ENCODE results near the gene SP6.
A peak's percentile ranks its signal among the peaks of the same experiment; 100 is the strongest.

Gene SP6

DNA sequence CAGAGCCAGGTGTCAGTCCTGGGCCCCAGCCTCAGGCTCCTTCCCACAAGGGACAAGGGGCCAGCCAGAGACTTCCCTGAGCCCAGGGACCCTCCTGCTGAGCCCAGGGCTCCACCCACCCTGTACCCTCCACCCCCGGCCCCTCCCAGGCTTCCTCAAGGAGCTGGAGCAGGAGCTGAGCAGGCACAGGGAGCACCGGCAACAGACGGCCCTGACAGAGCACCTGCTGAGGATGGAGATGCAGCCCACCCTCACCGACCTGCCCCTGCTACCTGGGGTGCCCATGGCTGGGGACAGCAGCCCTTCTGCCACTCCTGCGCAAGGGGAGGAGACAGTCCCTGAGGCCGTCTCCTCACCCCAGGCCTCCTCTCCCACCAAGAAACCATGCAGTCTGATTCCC lies 14.4 kb downstream of the SP6 start:
- DNase-seq (ENCODE audit: low spot score) (no peak), FAIRE-seq (no peak)

DNA sequence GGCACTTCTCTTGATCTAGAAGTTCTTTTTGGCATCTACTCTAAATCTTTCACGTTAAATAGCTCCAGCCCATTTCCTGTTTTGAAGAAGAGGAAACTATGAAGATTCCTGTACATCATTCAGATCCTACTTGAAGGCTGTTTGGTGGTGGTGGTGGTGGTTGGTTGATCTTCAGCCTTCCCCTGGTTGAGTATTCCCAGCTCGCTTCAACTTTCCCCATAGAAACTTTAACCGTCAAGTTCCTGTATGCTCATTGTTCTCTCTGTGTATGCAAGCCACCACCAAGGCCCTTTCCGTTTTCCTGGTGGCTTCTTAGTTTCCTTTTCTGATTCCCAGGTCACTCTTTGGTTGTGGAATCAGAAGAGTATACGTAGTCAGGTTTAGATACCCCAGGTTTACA lies 16.2 kb downstream of the SP6 start:
- no peak for FAIRE-seq
- DNase-seq (ENCODE audit: low spot score), result no peak

DNA sequence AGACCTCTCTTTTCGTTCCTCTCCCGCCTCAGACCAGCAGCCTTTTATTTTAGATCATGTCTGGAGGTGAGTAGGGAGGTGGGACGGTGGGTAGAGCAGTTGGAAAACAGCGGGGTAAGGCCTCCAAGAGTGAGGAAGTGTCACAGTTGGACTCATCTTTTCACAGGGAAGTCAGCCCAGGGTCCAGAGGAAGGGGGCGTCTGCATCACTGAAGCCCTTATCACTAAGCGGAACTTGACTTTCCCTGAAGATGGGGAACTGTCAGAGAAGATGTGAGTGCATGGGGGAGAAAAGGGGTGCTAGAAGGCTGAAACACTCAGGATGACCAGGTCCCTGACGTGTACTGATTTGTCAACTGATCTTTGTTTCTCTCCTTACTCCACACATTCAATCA lies 19.0 kb downstream of the SP6 start:
- DNase-seq (ENCODE audit: low spot score), result no peak

DNA sequence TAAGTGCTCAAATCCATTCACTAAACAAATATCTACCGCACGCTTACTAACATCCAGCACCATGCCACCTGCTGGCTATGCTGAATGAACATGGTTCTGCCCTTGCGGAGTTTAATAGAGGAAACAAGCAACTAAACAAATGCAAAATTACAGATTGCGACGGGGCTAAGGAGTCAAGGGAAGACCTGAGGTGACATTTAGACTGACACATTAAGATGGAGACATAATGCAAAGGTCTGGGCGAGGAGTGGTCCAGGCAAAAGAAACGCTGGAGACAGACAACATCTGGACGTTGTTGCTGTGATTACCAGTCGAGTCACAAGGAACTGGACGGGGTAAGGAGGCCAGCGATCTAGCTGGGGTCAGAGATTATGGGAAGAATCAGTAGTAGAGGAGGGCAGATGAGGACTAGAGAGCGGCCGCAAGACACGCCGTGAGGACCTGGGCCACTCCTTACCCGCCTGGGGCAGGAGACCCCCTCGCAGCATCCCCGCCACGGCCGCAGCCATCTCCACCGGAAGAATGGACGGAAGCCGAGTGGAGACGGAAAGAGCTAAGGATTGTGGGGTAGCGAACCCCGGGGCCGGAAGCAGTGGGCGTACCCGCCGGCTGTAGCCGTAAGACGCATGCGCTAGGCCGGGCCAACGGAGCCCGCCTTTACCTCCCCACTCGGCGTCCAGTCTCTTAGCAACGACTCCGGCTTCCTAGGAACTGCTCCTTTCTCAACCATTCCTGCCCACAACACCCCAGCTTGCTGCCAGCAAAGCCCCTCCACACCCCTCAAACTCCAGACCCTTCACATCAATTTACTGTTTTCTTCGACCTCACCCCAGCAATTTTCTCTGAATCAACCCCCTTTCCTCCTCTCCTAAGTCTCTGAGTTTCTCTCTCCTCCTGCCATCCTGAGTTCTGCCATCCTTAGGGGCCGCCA lies 19.7 kb downstream of the SP6 start, which contains the start of the genes LRRC46 and MRPL10:
LRRC46 (plus strand) TSS at position 668 of the 931 bp plus-strand sequence. CDS start 320 bp downstream, outside the sequence.
MRPL10 (minus strand) TSS at position 539 of the 931 bp plus-strand sequence; CDS start at position 509, 30 bp downstream.
- DNase-seq (ENCODE audit: low spot score) (peak; percentile 90), FAIRE-seq (peak; percentile 58)

More for the DNA sequence above, 19.0 kb downstream of the SP6 start:
- no peak for FAIRE-seq

DNA sequence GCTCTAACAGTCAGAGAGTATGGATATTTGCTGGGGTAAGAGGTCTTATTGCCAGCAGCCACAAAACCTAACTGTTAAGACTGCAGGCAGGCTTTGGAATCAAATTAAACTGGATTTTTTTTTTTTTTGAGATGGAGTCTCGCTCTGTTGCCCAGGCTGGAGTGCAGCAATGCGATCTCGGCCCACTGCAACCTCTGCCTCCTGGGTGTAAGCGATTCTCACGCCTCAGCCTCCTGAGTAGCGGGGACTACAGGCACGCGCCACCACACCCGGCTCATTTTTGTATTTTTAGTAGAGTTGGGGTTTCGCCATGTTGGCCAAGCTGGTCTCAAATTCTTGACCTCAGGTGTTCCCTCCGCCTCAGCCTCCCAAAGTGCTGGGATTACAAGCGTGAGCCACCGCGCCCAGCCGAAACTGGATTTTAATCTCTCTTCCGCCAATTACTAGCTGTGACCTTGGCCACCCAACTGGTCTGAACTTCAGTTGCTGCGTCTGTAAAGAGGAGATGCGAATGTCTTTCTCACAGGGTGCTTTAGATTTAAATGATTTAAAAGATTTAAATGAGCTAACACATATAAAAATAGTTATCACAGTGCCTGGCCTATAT lies 20.5 kb downstream of the SP6 start:
- no peak for DNase-seq (ENCODE audit: low spot score)
- no peak for FAIRE-seq

DNA sequence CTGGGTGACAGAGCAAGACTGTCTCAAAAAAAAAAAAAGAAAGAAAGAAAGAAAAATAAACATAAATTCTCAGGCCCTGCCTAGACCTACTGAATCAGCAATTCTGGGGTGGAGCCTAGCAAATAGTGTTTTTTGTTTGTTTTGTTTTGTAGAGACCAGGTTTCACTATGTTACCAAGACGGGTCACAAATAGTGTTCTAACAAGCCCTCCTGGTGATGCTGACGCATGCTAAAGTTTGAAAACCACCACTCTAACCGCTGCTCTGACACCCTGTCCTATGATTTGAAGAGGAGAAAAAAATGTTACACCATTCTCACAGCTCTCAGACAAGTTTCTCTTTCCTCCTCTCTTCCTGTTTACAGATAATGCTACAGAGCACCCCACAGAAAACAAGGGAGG lies 21.1 kb downstream of the SP6 start:
- FAIRE-seq, result no peak
- no peak for DNase-seq (ENCODE audit: low spot score)

DNA sequence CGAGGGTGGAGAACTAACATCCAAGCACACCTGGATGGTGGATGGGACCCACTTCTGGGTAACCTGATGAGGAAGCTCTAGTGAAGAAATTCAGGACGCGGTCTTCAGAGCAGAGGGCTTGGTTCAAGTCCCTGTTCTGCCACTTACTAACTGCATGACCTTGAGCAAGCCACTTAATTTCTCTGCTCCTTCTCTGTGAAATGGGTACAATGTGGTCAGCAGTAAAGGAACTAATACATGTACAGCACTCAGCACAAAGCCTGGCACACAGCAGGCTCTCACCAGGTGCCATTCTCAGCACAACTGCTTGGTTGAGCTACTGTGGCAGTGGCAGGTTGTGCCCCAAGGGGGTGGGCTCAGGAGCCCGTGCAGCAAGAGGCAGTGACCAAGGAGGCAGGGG lies 27.4 kb downstream of the SP6 start:
- FAIRE-seq (no peak), DNase-seq (ENCODE audit: low spot score) (no peak)

DNA sequence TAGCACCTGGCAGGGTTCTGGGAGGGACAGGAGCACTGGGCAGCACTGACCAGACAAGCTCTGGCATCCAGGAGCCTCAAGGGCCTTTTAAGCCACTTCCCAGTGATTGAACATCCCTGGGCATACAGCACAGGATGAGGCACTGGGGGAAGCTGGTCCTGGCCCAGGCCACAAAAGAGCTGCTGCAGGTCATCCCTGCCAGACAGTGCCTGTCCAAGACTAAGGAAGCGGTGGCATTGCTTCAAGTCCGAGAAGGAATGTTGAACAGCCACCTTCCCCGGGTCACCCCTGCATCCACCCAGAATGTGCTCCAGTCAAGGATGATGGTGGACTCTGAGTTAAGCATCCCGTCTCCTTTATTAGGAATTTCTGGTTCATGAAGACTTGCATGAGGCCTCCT lies 28.2 kb downstream of the SP6 start:
- DNase-seq (ENCODE audit: low spot score) (no peak), FAIRE-seq (no peak)

DNA sequence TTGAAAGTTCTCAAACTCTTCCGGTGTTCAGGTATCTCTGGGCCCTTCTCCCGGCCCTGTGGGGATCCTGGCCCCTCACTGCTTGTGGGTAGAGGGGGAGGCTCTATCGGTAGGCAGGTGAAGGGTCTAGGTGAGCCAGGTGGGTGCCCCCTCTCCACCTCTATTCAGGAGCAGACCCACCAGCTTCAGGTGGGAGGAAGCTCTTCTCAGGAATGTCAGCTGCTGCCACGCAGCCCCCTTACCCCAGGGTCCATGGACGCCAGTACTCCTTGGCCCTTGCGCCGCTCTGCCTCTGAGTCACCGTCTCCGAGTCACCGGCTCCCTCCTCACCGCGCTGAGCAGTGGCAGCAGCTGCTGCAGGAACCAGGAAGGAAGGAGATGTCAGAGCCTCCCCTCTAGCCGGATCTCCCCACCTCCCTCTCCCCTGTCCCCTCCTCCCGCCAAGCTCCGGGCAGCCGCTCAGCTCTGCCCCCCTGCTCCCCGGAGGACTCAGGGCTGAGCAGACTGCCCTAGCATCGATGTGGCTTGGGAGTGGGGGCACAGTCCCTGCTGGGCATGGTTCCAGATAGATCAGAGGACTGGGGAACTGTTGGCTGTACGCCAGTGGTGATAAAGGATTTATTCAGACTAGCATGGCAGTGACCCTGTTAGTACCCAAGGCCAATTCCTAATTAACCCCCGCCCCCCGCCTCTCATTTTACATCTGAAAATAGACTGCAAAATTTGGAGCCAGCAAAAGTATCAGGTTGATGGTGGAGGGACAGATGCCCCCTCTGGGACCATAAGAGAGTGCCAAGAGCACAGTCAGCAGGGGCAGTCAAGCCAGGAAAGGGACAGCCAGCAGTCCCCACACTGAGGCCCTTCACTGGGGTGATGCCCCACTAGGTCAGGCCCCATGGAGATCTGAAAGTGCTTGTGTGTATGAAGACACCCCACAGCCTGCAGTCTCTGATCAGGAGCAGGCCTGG lies 29.3 kb downstream of the SP6 start, which contains the start of gene OSBPL7:
OSBPL7 (minus strand) TSS at position 371 of the 968 bp plus-strand sequence. CDS start 1,516 bp downstream, outside the sequence.
- FAIRE-seq, result peak; percentile 71
- peak; percentile 89 for DNase-seq (ENCODE audit: low spot score)

DNA sequence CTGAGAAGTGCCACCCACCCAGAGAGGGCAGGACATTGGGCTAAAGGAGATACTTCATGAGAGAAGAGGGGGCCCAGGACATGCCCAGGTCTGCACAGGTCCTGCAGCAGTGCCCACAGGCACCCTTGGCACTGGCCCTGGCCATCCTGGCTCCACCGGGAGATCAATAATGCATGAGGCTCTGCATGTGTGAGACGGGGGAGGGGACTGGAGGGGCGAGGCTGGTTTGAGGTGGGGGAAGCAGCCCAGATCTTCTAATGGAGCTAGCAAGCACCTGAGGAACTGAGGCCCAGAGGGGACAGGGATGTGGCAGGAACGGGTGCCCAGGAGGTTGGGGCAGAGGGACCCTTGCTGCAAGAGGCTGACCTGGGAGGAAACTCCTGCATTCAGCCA lies 29.9 kb downstream of the SP6 start:
- no peak for DNase-seq (ENCODE audit: low spot score)
- no peak for FAIRE-seq

DNA sequence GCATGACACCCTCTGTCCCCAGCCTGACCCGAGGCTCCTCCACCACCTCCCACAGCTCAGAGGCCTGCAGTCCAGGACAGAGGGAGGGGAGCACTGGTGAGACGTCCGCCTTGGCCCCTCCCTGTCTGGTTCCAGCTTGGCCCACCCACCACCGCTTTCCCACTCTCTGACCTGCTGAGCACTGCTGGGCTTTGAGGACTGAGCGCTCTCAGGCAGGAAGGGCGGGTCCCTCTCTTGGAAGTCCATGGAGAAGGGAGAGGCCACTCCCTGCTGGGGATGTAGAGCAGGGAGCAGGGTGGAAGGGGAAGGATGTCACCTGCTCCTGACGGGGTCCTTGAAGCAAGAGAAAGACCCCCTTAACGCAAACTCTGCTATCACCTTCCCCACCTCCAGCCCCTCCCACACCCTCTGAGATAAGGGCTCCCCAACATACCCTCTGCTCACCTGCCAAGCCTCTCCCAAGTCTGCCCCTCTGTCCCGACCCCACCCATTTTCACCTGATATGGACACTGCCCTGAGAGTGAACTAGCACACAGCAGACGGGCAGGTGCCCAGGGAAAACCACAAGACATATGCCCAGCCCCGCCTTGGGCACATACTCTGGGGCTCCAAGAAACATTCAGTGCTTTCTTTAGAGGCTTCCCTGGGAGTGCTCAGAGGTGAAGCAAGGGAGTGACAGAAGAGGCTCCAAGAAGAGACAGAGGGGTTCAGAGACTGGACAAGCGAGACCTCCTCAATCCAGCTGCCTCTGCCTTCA lies 30.8 kb downstream of the SP6 start:
- no peak for DNase-seq (ENCODE audit: low spot score)
- FAIRE-seq, result no peak

DNA sequence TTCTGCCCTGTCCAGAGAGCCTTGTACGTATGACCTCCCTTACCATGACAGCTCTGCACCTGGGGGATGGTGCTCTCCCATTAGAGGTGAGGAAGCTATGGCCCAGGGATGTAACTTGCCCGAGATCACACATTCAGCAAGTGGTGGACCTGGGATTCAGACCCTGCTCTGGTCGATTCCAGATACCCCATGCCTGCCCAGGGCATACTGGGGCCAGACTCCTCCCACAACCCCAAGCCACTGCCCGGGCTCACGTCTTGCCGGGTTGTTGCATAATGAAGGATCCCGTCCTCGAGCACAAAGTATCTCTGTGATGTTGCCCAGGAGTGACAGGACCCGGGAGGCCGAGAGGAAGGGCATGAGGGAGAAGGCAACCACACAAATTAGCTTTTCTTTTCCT lies 31.5 kb downstream of the SP6 start:
- FAIRE-seq (no peak), DNase-seq (ENCODE audit: low spot score) (no peak)

DNA sequence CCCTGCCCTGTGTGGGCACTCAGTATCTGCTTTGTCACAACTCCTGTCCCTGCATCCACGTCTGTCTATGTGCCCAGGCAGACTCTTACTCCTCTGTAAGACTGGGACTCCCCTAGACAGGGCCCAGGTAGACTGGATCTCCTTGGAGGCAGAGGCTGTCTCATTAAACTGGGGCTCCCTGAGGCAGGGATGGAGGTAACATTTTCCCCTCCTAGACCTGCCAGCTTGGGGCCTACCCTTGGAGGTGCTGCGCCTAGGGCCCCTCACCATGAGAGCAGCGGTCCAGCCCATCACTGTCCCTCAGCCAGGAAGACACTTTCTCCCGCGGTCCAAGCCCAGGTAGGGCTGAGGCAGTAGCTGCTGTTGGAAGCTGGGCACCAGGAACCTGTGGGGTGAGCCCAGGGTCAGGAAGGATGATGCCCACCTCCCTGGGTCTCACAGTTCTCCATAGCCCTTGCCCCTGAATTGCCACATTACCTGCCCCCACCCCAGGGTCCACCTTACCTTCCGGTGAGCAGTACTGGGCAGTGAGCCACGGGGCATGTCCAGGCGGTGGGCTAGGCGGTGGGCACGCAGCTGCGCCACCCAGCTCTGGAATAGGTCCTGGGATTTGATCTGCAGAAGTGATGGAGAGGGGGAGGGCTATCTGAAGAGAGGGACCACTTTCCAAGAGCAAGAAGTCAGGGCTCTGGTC lies 32.8 kb downstream of the SP6 start:
- FAIRE-seq (no peak), DNase-seq (ENCODE audit: low spot score) (no peak)

DNA sequence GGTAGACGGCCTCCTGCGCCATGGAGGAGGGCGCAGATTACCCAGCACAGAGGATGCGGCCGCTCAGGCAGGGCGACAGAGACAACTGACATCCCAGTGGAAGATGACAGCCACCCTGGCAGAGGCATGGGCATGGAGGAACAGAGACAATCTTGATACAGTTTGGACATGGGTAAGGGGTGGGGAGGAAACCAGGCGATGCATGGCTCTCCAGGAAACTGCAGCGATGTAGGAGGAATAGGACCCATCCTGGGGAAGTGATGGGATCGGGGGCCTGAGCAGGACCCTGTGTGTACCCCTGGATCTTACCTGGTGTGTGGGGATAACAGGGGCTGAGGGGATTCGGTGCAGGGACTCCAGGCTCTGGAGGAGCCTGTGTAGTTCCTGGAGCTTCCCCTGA lies 34.0 kb downstream of the SP6 start:
- no peak for DNase-seq (ENCODE audit: low spot score)
- no peak for FAIRE-seq

DNA sequence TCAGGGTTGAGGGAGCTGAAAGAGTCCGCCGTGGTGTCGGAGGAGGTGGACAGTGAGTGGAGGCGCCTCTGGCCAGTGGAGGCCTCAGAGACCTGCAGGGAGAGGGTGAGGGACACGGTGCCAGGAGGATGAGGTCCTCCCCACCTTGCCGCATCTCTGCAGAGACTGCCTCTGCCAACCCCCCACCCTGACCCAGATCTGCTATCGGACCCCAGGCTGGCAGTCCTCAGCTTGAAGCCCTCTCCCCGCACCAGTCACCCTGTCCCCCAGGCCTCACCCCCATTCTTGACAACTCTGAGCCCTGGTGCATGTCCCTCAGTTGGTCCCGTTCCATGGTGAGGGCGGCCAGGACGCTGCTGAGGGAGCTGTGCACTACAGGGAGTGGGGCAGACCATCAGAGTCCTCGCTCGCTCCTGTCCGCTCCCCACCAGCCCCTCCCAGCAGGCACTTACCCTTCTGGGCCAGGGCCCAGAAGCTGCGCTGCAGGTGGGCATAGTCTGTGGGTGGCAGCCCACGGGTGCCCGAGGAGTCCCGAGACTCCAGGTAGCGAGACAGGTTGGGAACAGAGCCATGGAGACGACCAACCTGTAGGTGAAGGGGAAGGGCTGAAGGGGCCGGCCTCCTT lies 34.7 kb downstream of the SP6 start:
- no peak for DNase-seq (ENCODE audit: low spot score)
- FAIRE-seq, result no peak

DNA sequence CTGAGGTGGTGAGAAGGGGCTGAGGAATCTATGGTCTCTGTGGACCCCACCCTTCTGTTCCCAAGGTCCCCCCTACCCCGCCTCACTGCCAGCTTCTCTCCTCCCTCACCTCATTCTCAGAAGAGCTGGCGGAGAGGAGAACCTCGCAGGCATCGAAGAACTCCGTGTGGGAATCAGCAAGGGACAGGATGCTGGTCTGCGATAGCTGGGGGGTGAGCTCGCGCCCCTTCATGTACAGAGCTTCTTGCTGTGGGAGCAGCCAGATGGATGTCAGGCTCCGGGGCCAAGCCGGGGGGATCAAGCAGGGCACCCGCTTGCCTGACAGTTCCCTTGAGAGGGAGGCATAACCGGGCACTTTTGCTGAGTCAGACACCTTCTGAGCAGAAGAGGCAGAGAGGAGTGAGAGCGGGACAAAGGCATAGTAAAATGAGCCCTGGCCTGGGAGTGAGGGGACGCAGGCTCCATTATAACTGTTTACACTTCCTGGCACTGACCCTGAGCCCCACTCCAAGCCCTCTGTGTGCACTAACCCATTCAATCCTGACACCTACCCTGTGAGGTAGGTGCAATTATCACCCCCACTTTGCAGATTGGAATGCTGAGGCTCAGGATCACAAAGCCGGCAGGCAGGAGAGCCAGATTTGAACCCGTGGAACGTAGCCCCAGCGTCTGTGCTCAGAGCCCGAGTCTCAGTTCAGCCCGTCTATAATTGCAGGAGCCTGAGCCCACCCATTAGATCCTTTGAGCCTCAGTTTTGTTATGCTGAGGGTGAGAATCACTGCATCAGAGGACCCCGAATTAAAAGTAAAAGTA lies 35.7 kb downstream of the SP6 start:
- no peak for DNase-seq (ENCODE audit: low spot score)
- no peak for FAIRE-seq

DNA sequence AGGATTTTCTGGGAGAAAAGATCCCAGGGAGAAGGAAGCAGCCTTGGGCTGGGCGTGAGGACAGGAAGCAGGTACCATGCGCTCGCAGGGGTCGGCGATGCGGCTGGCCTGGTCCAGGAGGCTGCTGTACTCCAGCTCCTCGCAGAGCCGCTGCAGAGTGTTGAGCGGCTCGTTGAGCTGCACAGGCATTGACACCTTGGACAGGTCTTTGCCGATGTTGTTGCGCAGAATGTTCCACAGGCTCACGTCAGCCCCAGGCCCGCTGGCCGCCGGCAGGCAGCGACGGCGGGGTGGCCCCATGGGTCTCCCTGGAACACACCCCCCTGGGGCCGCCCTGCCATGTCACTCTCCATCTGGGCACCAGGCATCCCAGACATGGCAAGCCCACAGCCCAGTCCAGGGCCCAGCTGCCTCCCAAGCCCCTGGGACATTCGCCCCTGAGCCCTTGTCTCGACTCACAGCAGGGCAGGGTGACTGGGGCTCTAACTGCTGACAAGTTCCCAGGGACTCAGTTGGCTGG lies 37.4 kb downstream of the SP6 start:
- DNase-seq (ENCODE audit: low spot score), result no peak
- no peak for FAIRE-seq

DNA sequence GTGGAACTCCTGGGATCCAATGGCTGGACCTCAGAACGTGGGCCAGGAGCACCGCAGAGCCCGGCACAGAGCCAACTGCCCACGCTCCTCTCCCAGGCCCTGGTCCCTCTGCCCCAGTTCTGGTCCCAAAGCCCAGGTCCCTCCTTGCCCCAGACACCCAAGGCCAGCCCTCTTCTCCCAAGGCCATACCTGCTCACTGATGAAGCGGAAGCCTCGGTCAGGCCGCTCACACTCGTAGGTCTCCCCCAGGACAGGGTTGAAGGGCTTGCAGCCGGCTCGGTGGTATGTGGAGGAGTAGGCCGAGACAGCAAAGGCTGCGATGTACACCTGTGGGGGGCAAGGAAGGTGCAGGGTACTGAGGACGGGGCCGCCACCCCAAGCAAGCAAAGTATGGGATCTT lies 37.9 kb downstream of the SP6 start:
- FAIRE-seq (no peak), DNase-seq (ENCODE audit: low spot score) (no peak)

Data from RCC 7860 (cell line).